ENCODE results near the gene NCOA1. TPM values are rescaled to one million over a fixed set of nuclear protein-coding genes. Genes with fewer than 3 reads are reported as not detected.
"Not testable (repeated sequence)": the region's sequence is repeated elsewhere in the genome, so short reads cannot be mapped to it uniquely, and the experiment has no call there.

Gene NCOA1
- total RNA-seq, 1 experiment from 2014 or later: 27.5 TPM

GRCh38 chr2:24579053-24579803, 88.2 kb downstream of the NCOA1 start:
- CTCF ChIA-PET: no interaction called here
- POLR2A ChIA-PET (ENCODE audit: low non-redundant PET): no interaction called here
- intact Hi-C loops (cut with micrococcal nuclease; ENCODE audit: unreplicated experiment): no loop called here

GRCh38 chr2:24580561-24580960, 89.5 kb downstream of the NCOA1 start:
- Histone ChIP-seq H3K4me1 (ENCODE audit: insufficient read depth, low read length, poor library complexity, severe bottlenecking) (peaks cover 36% of the 10 kb centered on the region), H3K4me3 (ENCODE audit: low read depth, low read length, poor library complexity, severe bottlenecking) (no peak overlapping the region), H3K9me3 (ENCODE audit: low read depth, low read length, poor library complexity, severe bottlenecking) (no peaks in the 10 kb centered on the region), H3K36me3 (ENCODE audit: insufficient read depth, low read length, poor library complexity, severe bottlenecking) (no peaks in the 10 kb centered on the region), H3K27me3 (replicated peaks; ENCODE audit: insufficient read depth, low read depth, low read length, poor library complexity) (no peaks in the 10 kb centered on the region), H3K27ac (ENCODE audit: low read depth, low read length, poor library complexity, severe bottlenecking) (no peak overlapping the region)
- CTCF ChIA-PET: no interaction called here
- POLR2A ChIA-PET (ENCODE audit: low non-redundant PET): no interaction called here
- no peak for DNase-seq (ENCODE audit: low spot score)
- BruUV-seq (replicated peaks): no TSS peak
- intact Hi-C loops (cut with micrococcal nuclease; ENCODE audit: unreplicated experiment): no loop called here
- no peak for TF ChIP-seq CTCF (conservative IDR thresholded peaks at IDR 0.05; ENCODE audit: low read depth, low read length)
- TF ChIP-seq EZH2 (IDR thresholded peaks at IDR 0.05; ENCODE audit: borderline replicate concordance, low read depth, low read length, poor library complexity, severe bottlenecking): no peak

More at GRCh38 chr2:24579053-24579803, 88.2 kb downstream of the NCOA1 start:
- no peaks in the 10 kb centered on the region for H3K9me3 ChIP-seq (ENCODE audit: low read depth, low read length, poor library complexity, severe bottlenecking)
- no peak for DNase-seq (ENCODE audit: low spot score)
- no TSS peak for BruUV-seq (replicated peaks)
- H3K27me3 ChIP-seq (replicated peaks; ENCODE audit: insufficient read depth, low read depth, low read length, poor library complexity): no peaks in the 10 kb centered on the region
- TF ChIP-seq CTCF (conservative IDR thresholded peaks at IDR 0.05; ENCODE audit: low read depth, low read length) (no peak), EZH2 (IDR thresholded peaks at IDR 0.05; ENCODE audit: borderline replicate concordance, low read depth, low read length, poor library complexity, severe bottlenecking) (no peak)
- no peak overlapping the region for H3K4me3 ChIP-seq (ENCODE audit: low read depth, low read length, poor library complexity, severe bottlenecking)
- no peaks in the 10 kb centered on the region for H3K36me3 ChIP-seq (ENCODE audit: insufficient read depth, low read length, poor library complexity, severe bottlenecking)
- peaks cover 41% of the 10 kb centered on the region for H3K4me1 ChIP-seq (ENCODE audit: insufficient read depth, low read length, poor library complexity, severe bottlenecking)
- no peak overlapping the region for H3K27ac ChIP-seq (ENCODE audit: low read depth, low read length, poor library complexity, severe bottlenecking)

- DNase-seq (ENCODE audit: low spot score); BruUV-seq (replicated peaks); H3K4me3 ChIP-seq (ENCODE audit: low read depth, low read length, poor library complexity, severe bottlenecking); H3K27me3 ChIP-seq (replicated peaks; ENCODE audit: insufficient read depth, low read depth, low read length, poor library complexity); H3K9me3 ChIP-seq (ENCODE audit: low read depth, low read length, poor library complexity, severe bottlenecking); H3K27ac ChIP-seq (ENCODE audit: low read depth, low read length, poor library complexity, severe bottlenecking); CTCF ChIA-PET; H3K36me3 ChIP-seq (ENCODE audit: insufficient read depth, low read length, poor library complexity, severe bottlenecking); POLR2A ChIA-PET (ENCODE audit: low non-redundant PET); intact Hi-C loops (cut with micrococcal nuclease; ENCODE audit: unreplicated experiment): not testable (repeated sequence)
- peaks cover 32% of the 10 kb centered on the region for H3K4me1 ChIP-seq (ENCODE audit: insufficient read depth, low read length, poor library complexity, severe bottlenecking)
Measured at GRCh38 chr2:24581971-24582370, 90.9 kb downstream of the NCOA1 start.

- no peak for TF ChIP-seq EZH2 (IDR thresholded peaks at IDR 0.05; ENCODE audit: borderline replicate concordance, low read depth, low read length, poor library complexity, severe bottlenecking)
- no peak for TF ChIP-seq CTCF (conservative IDR thresholded peaks at IDR 0.05; ENCODE audit: low read depth, low read length)
- intact Hi-C loops (cut with micrococcal nuclease; ENCODE audit: unreplicated experiment): no loop called here
- Histone ChIP-seq H3K4me1 (ENCODE audit: insufficient read depth, low read length, poor library complexity, severe bottlenecking) (peaks cover under 1% of the 10 kb centered on the region), H3K4me3 (ENCODE audit: low read depth, low read length, poor library complexity, severe bottlenecking) (no peak overlapping the region), H3K9me3 (ENCODE audit: low read depth, low read length, poor library complexity, severe bottlenecking) (no peaks in the 10 kb centered on the region), H3K27ac (ENCODE audit: low read depth, low read length, poor library complexity, severe bottlenecking) (no peak overlapping the region), H3K36me3 (ENCODE audit: insufficient read depth, low read length, poor library complexity, severe bottlenecking) (no peaks in the 10 kb centered on the region), H3K27me3 (replicated peaks; ENCODE audit: insufficient read depth, low read depth, low read length, poor library complexity) (no peaks in the 10 kb centered on the region)
- DNase-seq (ENCODE audit: low spot score): no peak
- POLR2A ChIA-PET (ENCODE audit: low non-redundant PET): no interaction called here
- CTCF ChIA-PET: no interaction called here
- BruUV-seq (replicated peaks): no TSS peak
Measured at GRCh38 chr2:24586955-24587354, 95.9 kb downstream of the NCOA1 start.

Measured in A673 (cell line).